Measurements from ENCODE around the gene COMMD10.

The COMMD10 gene

DNA sequence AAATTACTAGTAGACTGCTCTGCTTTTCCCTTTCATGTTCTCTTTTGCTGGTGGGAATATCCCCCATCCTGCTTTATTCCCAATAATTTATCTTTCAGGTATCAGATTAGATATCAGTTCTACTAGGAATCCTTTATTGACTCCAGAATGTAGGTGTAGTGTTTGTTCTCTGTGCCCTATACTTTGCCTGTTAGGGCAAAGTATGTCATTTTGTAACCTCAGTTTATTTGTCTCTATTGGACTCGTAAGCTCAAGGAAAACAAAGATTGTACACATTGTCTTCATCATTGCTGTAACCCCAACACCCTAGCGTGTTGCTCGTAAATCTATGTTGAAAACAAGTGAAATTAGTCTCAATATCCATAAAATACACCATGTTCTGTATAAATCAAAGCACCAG, 190.5 kb downstream of the COMMD10 start:
- Mint-ChIP-seq H3K27me3 (no peaks in the 10 kb centered on the region), H3K9me3 (ENCODE audit: low read depth) (peaks cover 29% of the 10 kb centered on the region), H3K27ac (no peak overlapping the region), H3K36me3 (peaks cover 46% of the 10 kb centered on the region), H3K4me1 (ENCODE audit: low read depth) (peaks cover 7% of the 10 kb centered on the region), H3K4me3 (no peak overlapping the region)

- H3K4me3 Mint-ChIP-seq = no peak overlapping the region
- peaks cover 14% of the 10 kb centered on the region for H3K4me1 Mint-ChIP-seq (ENCODE audit: low read depth)
- no peak overlapping the region for H3K27ac Mint-ChIP-seq
- no peaks in the 10 kb centered on the region for H3K27me3 Mint-ChIP-seq
- peaks cover 28% of the 10 kb centered on the region for H3K9me3 Mint-ChIP-seq (ENCODE audit: low read depth)
- peaks cover 43% of the 10 kb centered on the region for H3K36me3 Mint-ChIP-seq
These were observed 192.1 kb downstream of the COMMD10 start for GRCh38 chr5:116276952-116277351.

DNA sequence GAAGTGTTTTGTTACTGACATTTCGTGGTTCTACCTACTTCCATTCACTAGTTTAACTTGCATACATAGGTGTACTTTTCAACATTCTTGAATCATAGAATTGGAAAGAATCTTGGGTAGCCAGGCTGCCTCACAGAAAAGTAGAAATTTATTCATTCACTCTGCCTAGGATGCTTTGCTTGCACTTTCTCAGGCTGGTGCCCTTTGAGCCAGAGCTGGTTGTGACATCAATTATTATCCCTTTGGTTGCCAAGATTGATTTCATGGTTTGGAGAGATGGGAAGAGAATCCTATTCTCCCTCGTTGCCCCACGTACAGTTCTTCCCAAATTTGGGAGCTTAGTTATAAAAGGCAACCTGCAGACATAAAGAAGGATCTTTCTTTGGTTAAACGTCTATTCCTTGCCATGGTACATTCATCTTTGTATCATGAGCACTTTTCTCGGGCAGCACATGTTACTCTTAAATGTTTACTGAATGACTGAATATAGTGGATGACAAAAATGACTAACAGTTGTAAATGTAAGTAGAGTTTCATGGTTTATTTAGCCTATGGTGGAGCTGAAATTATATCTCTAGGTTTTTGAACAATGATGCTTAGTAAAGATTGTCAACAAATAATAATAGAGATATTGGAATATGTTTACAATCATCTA, 195.5 kb downstream of the COMMD10 start:
- Mint-ChIP-seq H3K4me1 (ENCODE audit: low read depth) (peaks cover 17% of the 10 kb centered on the region), H3K27me3 (no peaks in the 10 kb centered on the region), H3K4me3 (no peak overlapping the region), H3K27ac (no peak overlapping the region), H3K9me3 (ENCODE audit: low read depth) (peaks cover 18% of the 10 kb centered on the region), H3K36me3 (peaks cover 33% of the 10 kb centered on the region)

DNA sequence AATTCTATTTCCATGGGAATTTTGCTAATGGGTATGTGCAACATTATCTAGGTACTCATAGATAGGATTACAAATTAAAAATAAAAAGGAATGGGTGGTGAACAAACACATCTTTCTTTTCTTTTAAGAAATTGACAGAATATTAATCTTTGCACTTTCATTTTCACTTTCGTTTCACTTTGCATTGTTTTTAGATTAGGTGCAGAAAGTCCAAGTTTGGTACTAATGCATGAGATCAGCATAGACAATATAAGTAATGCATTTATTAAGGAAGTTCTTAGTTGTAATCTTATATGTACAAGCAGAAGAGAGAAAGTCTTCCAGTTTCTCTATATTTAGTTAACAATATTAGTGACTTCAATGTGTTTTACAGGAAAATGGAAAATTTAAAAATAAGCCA, 196.5 kb downstream of the COMMD10 start:
- Mint-ChIP-seq H3K36me3 (peaks cover 32% of the 10 kb centered on the region), H3K27me3 (no peaks in the 10 kb centered on the region), H3K4me3 (no peak overlapping the region), H3K27ac (no peak overlapping the region), H3K4me1 (ENCODE audit: low read depth) (peaks cover 17% of the 10 kb centered on the region), H3K9me3 (ENCODE audit: low read depth) (peaks cover 15% of the 10 kb centered on the region)

GRCh38 chr5:116288524-116288923, 203.7 kb downstream of the COMMD10 start:
- peaks cover 50% of the 10 kb centered on the region for H3K36me3 Mint-ChIP-seq
- no peak overlapping the region for H3K4me3 Mint-ChIP-seq
- no peaks in the 10 kb centered on the region for H3K4me1 Mint-ChIP-seq (ENCODE audit: low read depth)
- H3K27me3 Mint-ChIP-seq = no peaks in the 10 kb centered on the region
- H3K27ac Mint-ChIP-seq = no peak overlapping the region
- H3K9me3 Mint-ChIP-seq (ENCODE audit: low read depth) = peaks cover 23% of the 10 kb centered on the region

GRCh38 chr5:116289276-116289675, 204.5 kb downstream of the COMMD10 start:
- H3K27me3 Mint-ChIP-seq = no peaks in the 10 kb centered on the region
- H3K27ac Mint-ChIP-seq = no peak overlapping the region
- no peaks in the 10 kb centered on the region for H3K4me1 Mint-ChIP-seq (ENCODE audit: low read depth)
- peaks cover 23% of the 10 kb centered on the region for H3K9me3 Mint-ChIP-seq (ENCODE audit: low read depth)
- H3K4me3 Mint-ChIP-seq = no peak overlapping the region
- peaks cover 52% of the 10 kb centered on the region for H3K36me3 Mint-ChIP-seq

DNA sequence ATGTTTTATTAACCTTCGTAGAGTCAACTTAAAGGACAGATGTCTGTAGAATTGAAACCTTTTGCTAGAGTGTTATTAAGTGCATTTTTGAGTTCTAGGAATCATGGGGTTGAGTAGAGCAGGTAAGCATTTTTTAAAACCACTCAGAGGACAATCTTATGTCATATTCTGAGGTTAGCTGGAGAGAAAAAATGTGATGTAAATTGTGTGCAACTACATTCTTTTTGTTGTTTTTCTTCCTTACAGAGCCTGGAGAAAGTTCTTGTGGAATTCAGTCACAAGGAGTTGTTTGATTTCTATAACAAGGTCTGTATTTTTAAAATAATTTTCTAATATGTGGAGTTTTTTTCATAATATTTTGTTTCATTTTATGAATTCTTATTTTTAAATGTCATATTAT, 206.4 kb downstream of the COMMD10 start:
- H3K4me3 Mint-ChIP-seq = no peak overlapping the region
- H3K9me3 Mint-ChIP-seq (ENCODE audit: low read depth) = peaks cover 17% of the 10 kb centered on the region
- no peak overlapping the region for H3K27ac Mint-ChIP-seq
- peaks cover 53% of the 10 kb centered on the region for H3K36me3 Mint-ChIP-seq
- H3K4me1 Mint-ChIP-seq (ENCODE audit: low read depth) = no peaks in the 10 kb centered on the region
- H3K27me3 Mint-ChIP-seq = no peaks in the 10 kb centered on the region

- Mint-ChIP-seq H3K4me3 (no peak overlapping the region), H3K9me3 (ENCODE audit: low read depth) (peaks cover 22% of the 10 kb centered on the region), H3K27me3 (no peaks in the 10 kb centered on the region), H3K4me1 (ENCODE audit: low read depth) (no peaks in the 10 kb centered on the region), H3K36me3 (peaks cover 52% of the 10 kb centered on the region), H3K27ac (no peak overlapping the region)
These were observed 207.5 kb downstream of the COMMD10 start for GRCh38 chr5:116292321-116292720.

DNA sequence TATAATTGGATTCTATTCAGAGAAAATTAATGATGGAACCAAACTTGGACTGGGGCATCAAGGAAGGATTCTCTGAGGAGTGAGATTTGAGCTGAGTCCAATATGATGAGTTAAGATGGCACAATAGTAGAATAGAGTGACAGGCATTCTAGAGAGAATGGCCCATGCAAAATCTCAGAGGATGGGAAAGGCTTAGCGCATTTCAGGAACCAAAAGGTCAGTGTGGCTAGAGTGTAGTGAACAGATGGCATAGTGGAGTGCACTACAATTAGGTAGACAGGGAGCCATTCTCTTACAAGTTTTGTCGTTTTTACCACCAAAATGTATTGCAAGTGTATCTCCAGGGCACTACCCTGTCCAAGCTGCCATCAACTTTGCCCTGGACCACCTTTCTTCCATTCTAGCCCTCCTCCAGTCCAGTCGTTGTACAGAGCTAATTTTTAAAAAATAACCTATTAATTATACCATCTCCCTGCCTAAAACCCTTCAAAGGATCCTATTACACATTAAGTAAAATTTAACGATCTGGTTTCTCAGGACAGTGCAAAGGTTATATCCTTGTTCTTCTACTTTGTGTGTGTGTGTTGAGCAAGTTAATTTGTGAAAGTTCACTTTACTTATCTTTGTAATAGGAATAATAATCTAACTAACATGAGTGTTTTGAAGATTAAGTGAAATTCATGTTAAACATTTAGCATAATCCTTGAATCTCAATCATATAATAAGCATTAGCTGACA, 211.7 kb downstream of the COMMD10 start:
- Mint-ChIP-seq H3K27me3 (no peaks in the 10 kb centered on the region), H3K4me3 (no peak overlapping the region), H3K4me1 (ENCODE audit: low read depth) (no peaks in the 10 kb centered on the region), H3K9me3 (ENCODE audit: low read depth) (peaks cover 22% of the 10 kb centered on the region), H3K36me3 (peaks cover 60% of the 10 kb centered on the region), H3K27ac (no peak overlapping the region)

DNA sequence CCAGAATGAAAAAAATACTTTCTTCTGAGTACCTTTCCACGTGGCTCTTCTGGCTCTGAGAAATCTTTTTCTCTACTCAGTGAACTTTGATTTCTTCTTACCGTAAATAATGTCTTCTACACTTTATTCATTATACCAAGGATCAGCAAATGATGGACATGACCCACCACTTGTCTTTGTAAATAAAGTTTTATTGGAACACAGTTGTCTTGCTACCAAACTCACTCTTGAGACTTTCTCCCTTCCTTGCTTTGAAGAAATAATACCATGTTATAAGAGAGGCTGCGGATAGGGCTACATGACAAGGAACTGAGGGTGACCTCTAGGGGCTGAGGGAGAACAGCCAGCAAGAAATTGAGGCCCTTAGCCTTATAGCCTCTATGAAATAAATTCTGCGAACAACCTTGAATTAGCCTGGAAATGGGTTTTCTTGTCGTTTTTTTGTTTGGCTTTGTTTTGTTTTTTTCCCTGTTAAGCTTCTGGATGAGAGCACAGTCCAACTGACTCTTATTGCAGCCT, 212.5 kb downstream of the COMMD10 start:
- Mint-ChIP-seq H3K27ac (no peak overlapping the region), H3K4me1 (ENCODE audit: low read depth) (no peaks in the 10 kb centered on the region), H3K9me3 (ENCODE audit: low read depth) (peaks cover 22% of the 10 kb centered on the region), H3K27me3 (no peaks in the 10 kb centered on the region), H3K4me3 (no peak overlapping the region), H3K36me3 (peaks cover 61% of the 10 kb centered on the region)

GRCh38 chr5:116299746-116300640, 215.2 kb downstream of the COMMD10 start:
- H3K4me3 Mint-ChIP-seq = no peak overlapping the region
- H3K36me3 Mint-ChIP-seq = peaks cover 72% of the 10 kb centered on the region

DNA sequence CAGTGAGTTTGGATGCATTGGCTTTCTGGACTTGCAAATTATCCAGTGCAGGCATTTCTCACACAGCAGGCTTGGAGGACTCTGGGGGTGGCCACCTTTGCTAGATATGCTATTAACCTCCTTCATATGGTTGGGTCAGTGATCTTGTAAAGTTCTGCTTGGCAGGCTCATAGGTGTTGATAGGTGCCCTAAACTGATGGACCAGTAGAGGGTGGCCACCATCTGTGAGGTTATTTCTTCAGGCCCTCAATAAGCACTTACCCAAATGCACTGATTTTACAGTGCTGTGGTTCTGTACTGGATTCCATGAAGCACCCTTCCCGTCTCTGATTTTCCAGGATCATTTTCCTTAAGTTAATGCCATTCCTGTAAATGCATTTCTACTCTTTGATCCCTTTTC, 216.3 kb downstream of the COMMD10 start:
- H3K9me3 Mint-ChIP-seq (ENCODE audit: low read depth) = peaks cover 38% of the 10 kb centered on the region
- H3K27me3 Mint-ChIP-seq = no peaks in the 10 kb centered on the region
- H3K4me1 Mint-ChIP-seq (ENCODE audit: low read depth) = no peaks in the 10 kb centered on the region
- H3K4me3 Mint-ChIP-seq = no peak overlapping the region
- no peak overlapping the region for H3K27ac Mint-ChIP-seq
- peaks cover 78% of the 10 kb centered on the region for H3K36me3 Mint-ChIP-seq

More at GRCh38 chr5:116299746-116300640, 215.2 kb downstream of the COMMD10 start:
- H3K4me1 Mint-ChIP-seq (ENCODE audit: low read depth) = no peaks in the 10 kb centered on the region
- no peaks in the 10 kb centered on the region for H3K27me3 Mint-ChIP-seq
- no peak overlapping the region for H3K27ac Mint-ChIP-seq
- peaks cover 34% of the 10 kb centered on the region for H3K9me3 Mint-ChIP-seq (ENCODE audit: low read depth)

GRCh38 chr5:116303340-116303739, 218.5 kb downstream of the COMMD10 start:
- Mint-ChIP-seq H3K36me3 (peaks cover 81% of the 10 kb centered on the region), H3K27ac (no peak overlapping the region)

GRCh38 chr5:116303810-116304209, 219.0 kb downstream of the COMMD10 start:
- Mint-ChIP-seq H3K36me3 (peaks cover 77% of the 10 kb centered on the region), H3K9me3 (ENCODE audit: low read depth) (peaks cover 36% of the 10 kb centered on the region), H3K27ac (no peak overlapping the region), H3K27me3 (no peaks in the 10 kb centered on the region), H3K4me3 (no peak overlapping the region), H3K4me1 (ENCODE audit: low read depth) (no peaks in the 10 kb centered on the region)

More at GRCh38 chr5:116303340-116303739, 218.5 kb downstream of the COMMD10 start:
- Mint-ChIP-seq H3K9me3 (ENCODE audit: low read depth) (peaks cover 38% of the 10 kb centered on the region), H3K27me3 (no peaks in the 10 kb centered on the region), H3K4me1 (ENCODE audit: low read depth) (no peaks in the 10 kb centered on the region), H3K4me3 (no peak overlapping the region)

- Mint-ChIP-seq H3K27me3 (no peaks in the 10 kb centered on the region), H3K4me3 (no peak overlapping the region), H3K9me3 (ENCODE audit: low read depth) (peaks cover 42% of the 10 kb centered on the region), H3K36me3 (peaks cover 83% of the 10 kb centered on the region), H3K27ac (no peak overlapping the region), H3K4me1 (ENCODE audit: low read depth) (no peaks in the 10 kb centered on the region)
These were observed 221.1 kb downstream of the COMMD10 start for GRCh38 chr5:116305899-116306298.

Measured in activated naive CD8-positive, alpha-beta T cell (primary cell).